ENCODE data around the gene PLD2.
"Not testable (repeated sequence)": the region's sequence is repeated elsewhere in the genome, so short reads cannot be mapped to it uniquely, and the experiment has no call there.

The PLD2 gene

GRCh38 chr17:4858068-4858881 lies 51.3 kb downstream of the PLD2 start:
- DNase-seq: no peak

- no peak for DNase-seq
Measured at GRCh38 chr17:4858882-4859260, 51.9 kb downstream of the PLD2 start.

- no peak for DNase-seq
Measured at GRCh38 chr17:4859816-4860625, 53.1 kb downstream of the PLD2 start.

- DNase-seq: no peak
Measured at GRCh38 chr17:4860651-4861050, 53.7 kb downstream of the PLD2 start.

- no peak for DNase-seq
Measured at GRCh38 chr17:4861052-4861451, 54.1 kb downstream of the PLD2 start.

GRCh38 chr17:4862720-4863119 lies 55.8 kb downstream of the PLD2 start:
- DNase-seq: no peak

- DNase-seq: no peak
Measured at GRCh38 chr17:4863321-4863720, 56.4 kb downstream of the PLD2 start.

- not testable (repeated sequence) for DNase-seq
Measured at GRCh38 chr17:4867535-4867934, 60.6 kb downstream of the PLD2 start.

GRCh38 chr17:4869058-4869998 lies 62.4 kb downstream of the PLD2 start:
- not testable (repeated sequence) for DNase-seq

- DNase-seq: no peak
Measured at GRCh38 chr17:4870855-4871254, 63.9 kb downstream of the PLD2 start.

- DNase-seq: no peak
Measured at GRCh38 chr17:4872786-4873185, 65.8 kb downstream of the PLD2 start.
